ENCODE results near the gene ULBP1. TPM values are rescaled to one million over a fixed set of nuclear protein-coding genes. Genes with fewer than 3 reads are reported as not detected.
"Not testable (repeated sequence)": the region's sequence is repeated elsewhere in the genome, so short reads cannot be mapped to it uniquely, and the experiment has no call there.

The ULBP1 gene
- total RNA-seq, 1 donor from 2014 or later, result 0.39 TPM

DNA sequence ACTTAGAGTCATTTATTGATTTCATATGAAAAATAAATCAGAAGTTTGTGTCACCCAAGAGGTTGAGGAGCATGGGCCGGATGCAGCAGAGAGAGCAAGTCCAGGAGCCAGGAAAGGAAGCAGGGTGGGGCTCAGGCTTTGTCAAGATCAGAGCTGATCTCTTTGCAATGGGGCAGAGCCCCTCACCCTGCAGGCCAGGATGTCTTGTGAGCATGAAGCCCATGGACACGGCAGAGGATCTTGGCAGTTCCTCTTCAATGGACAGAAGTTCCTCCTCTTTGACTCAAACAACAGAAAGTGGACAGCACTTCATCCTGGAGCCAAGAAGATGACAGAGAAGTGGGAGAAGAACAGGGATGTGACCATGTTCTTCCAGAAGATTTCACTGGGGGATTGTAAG lies 5.2 kb downstream of the ULBP1 start:
- intact Hi-C loops (cut with micrococcal nuclease), result not testable (repeated sequence)

DNA sequence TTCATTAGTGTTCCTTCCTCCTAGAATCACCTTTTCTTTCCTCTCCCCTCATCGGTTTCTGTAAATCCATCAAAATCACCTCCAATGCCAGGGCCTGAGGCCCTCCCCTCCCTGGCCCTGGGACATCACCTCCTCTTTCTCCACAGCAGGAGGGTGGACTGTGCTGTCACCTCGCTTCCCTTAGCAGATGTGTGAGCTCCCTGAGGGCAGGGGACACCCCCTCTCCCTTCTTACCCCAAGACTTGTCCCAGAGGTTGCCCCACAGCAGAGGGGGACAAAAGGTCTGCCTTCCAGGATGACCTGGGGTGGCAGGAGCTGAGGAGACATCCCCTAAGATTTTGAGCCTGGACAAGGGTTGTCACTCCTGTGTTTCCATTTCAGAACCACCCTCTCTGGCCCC lies 5.9 kb downstream of the ULBP1 start:
- intact Hi-C loops (cut with micrococcal nuclease), result no loop called here

DNA sequence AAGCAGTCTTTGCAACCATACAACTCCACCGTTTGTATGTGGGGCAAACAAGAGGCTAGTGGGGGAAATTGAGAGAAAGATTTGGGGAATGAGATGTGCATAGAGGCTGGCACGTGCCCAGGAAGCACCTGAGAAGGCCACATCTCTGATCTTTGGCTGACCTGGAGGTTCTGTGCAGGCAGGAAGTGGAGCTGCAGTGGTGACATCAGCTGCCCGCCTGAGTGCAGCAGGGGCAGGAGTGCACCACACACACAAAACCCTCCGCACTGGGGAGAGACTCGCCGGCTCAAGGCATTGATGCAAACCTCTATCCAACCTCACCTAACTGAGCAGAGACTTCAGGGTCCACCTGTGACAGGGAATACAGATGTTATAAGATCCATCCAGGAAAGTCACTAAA lies 10.7 kb downstream of the ULBP1 start:
- intact Hi-C loops (cut with micrococcal nuclease), result not testable (repeated sequence)

DNA sequence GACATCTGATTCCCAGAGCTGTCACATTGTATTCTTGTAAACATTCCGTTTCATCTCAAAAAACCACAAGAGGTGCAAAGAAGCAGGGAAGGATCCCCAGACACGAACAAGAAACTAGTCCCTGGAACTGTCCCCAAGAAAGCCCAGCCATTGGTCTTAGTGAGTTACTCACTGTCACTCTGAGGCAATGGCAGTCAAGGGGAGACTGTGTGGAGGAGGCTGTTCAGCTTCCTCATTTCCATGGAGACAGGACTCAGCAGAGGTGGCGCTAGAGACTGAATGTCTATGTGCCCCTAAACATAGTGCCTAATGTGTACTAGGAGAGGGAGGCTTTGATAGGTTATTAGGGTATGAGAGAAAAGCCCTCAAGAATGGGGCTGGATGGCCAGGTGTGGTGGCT lies 11.1 kb downstream of the ULBP1 start:
- intact Hi-C loops (cut with micrococcal nuclease), result no loop called here

GRCh38 chr6:149975400-149975799 lies 11.7 kb downstream of the ULBP1 start:
- intact Hi-C loops (cut with micrococcal nuclease), result no loop called here

- intact Hi-C loops (cut with micrococcal nuclease), result no loop called here
Observed at GRCh38 chr6:149977221-149977620, 13.5 kb downstream of the ULBP1 start.

- intact Hi-C loops (cut with micrococcal nuclease), result no loop called here
Observed at GRCh38 chr6:149978610-149979009, 14.9 kb downstream of the ULBP1 start.

GRCh38 chr6:149979293-149979692 lies 15.6 kb downstream of the ULBP1 start:
- intact Hi-C loops (cut with micrococcal nuclease), result no loop called here

- intact Hi-C loops (cut with micrococcal nuclease), result no loop called here
Observed at GRCh38 chr6:149983145-149983544, 19.4 kb downstream of the ULBP1 start.

GRCh38 chr6:149984773-149985172 lies 21.0 kb downstream of the ULBP1 start:
- intact Hi-C loops (cut with micrococcal nuclease), result no loop called here

- intact Hi-C loops (cut with micrococcal nuclease), result no loop called here
Observed at GRCh38 chr6:149985481-149985937, 21.8 kb downstream of the ULBP1 start.

- intact Hi-C loops (cut with micrococcal nuclease), result no loop called here
Observed at GRCh38 chr6:149987602-149988107, 23.9 kb downstream of the ULBP1 start.

DNA sequence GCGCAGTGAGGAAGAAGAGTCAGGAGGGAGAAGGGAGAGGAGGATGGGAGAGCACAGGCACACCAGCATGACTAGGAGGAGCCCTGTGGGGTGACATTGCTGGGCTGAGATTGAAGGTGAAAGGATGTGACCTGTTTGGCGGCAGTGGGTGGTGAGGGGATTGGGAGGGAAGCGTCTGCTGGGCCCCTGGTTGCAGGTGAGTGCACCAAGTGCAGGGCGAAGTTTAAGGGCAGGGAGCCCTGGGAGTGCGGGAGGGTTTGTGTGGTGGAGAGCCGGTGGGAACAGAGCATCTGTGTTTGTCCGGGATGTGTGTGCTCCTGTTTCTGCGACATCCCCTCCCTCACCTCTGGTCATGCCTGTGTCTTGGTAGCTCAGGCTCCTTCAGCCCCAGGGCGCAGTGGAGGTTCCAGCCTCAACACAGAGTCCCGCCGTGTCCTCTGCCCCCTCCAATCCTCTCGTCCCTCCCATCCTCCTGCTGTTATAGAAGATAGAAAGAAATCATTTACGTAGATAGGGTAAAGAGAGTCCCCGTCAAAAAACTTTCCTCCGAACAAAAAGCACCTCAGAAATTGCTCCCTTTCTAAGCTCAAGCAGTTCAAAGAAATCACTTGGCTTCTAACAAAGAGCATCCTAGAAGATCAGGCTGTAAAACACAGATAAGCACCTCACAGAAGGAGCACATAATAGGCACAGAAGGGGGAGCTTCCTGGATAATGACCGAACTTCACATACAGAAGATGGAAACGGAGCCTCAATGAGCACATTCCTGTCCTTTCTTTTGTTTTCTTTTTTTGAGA lies 25.0 kb downstream of the ULBP1 start:
- intact Hi-C loops (cut with micrococcal nuclease), result no loop called here

- intact Hi-C loops (cut with micrococcal nuclease), result loop anchor here (2.0 kb wide), 2 partner anchors 15 to 27 kb away; partner anchors contain the start of gene ULBP1
Observed at GRCh38 chr6:149990212-149990660, 26.5 kb downstream of the ULBP1 start.

GRCh38 chr6:149990661-149991471 lies 27.1 kb downstream of the ULBP1 start:
- intact Hi-C loops (cut with micrococcal nuclease), result loop anchor here (2.0 kb wide), 2 partner anchors 14 to 28 kb away; partner anchors contain the start of gene ULBP1

DNA sequence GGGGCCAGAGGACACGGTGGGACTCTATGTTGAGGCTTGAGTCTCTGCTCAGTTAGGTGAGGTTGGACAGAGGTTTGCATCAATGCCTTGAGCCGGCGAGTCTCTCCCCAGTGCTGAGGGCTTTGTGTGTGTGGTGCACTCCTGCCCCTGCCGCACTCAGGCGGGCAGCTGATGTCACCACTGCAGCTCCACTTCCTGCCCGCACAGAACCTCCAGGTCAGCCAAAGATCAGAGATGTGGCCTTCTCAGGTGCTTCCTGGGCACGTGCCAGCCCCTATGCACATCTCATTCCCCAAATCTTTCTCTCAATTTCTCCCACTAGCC lies 27.7 kb downstream of the ULBP1 start:
- intact Hi-C loops (cut with micrococcal nuclease), result loop anchor here (2.0 kb wide), 2 partner anchors 13 to 29 kb away; partner anchors contain the start of gene ULBP1

DNA sequence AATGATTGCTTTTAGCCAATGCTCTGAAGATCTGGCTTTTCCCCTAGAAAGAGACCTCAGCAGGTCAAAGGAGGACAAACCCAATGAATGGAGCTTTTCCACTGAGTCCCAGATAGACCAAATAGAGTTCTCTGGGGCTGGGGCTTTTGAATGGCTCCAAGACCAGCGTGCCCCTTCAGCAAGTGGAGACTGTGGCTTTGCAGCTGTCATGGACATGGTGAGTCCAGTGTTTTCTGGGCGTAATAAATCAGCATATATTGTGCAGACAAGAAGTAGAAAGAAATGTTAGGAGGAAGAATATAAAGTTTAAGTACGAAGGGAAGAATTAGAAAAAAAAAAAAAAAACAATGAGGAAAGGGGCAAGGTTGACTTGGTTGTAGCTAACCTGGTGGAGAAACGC lies 28.1 kb downstream of the ULBP1 start:
- intact Hi-C loops (cut with micrococcal nuclease), result loop anchor here (2.0 kb wide), 2 partner anchors 13 to 29 kb away; partner anchors contain the start of gene ULBP1

GRCh38 chr6:149995235-149995750 lies 31.6 kb downstream of the ULBP1 start:
- intact Hi-C loops (cut with micrococcal nuclease), result no loop called here

DNA sequence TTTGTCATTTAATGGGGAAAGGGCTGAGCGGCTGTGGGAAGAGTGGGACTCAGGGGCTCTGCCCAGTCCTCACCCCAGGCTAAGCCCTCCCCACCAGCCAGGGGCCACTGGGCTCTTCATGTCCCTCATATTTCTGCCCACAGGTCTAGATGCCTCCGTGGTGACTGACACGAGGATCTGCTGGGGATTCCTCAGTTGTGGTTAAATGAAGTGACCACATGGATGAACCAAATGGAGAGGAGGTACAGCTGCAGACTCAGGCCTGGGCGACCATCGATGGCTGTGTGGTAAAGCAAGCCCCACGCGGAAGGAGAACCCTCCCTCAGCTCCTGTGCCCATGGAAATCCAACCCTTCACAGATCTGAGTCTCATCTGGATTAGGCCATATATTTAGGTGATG lies 32.2 kb downstream of the ULBP1 start:
- intact Hi-C loops (cut with micrococcal nuclease), result no loop called here

DNA sequence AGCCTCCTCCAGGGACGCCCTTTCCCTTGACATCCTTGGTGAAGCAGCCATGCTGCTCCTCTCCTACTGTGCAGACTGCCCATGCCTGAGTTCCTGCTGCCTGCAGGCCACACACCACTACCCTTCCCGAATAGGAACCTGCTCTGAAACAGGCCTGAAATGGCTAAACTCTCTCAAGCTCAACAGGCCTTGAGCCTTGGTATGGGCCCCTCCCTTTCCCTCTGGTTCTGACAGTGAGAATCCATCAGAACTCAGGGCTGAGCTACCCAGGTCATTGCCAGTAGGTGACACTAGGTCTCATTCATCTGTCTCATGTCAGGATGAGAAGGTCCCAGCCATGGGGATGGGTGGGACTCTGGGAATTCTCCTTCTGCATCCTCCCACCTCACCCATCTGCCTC lies 35.9 kb downstream of the ULBP1 start:
- intact Hi-C loops (cut with micrococcal nuclease), result loop anchor here (10.0 kb wide), 3 partner anchors 285 to 1385 kb away; partner anchors contain the start of genes LATS1 and MTHFD1L

DNA sequence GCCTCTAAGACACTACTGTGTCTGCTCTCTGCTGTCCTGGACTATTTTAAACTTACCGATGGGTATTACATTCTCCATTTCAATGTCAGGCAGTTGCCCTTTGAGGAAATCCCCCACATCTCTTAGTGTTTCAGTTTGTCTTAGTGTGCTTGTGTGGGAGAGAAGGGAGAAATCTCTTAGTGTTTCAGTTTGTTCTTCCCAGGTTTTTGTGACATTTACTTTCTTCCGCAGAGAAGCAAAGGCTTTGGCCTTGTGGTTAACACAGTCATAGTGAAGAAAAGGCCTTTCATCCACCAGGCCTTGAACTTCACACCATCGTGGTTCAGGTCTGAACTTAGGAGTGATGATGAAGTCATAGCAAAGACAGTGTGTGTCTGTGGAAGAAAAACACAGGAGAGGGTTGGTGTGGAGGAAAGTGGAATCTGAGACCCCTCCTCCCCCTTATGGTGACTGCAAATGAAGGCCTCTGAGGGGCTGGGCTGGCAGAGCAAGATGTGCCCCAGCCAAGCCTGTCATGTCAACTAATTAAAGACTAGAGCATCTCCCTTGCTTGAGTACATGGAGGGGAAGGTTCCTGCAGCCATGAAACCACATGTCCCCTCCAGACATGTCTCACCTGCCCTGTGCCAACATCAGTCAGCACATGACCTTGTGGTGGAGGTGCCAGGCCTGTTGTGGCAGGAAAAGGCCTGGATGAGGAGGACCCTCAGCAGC lies 37.7 kb downstream of the ULBP1 start:
- intact Hi-C loops (cut with micrococcal nuclease), result loop anchor here (10.0 kb wide), 3 partner anchors 287 to 1383 kb away; partner anchors contain the start of genes LATS1 and MTHFD1L

All from T-helper 2 cell treated with Interferon-gamma antibody and Interleukin-4, amounts not matched to agents 100 ng/mL and 5 ng/mL, for 36 hours (primary cell).